ENCODE data around the gene UNKL. TPM values are rescaled to one million over a fixed set of nuclear protein-coding genes. Genes with fewer than 3 reads are reported as not detected.

UNKL gene
- polyA plus RNA-seq, 5 donors, result 16.5 to 25.1 (median 19.0) TPM

DNA sequence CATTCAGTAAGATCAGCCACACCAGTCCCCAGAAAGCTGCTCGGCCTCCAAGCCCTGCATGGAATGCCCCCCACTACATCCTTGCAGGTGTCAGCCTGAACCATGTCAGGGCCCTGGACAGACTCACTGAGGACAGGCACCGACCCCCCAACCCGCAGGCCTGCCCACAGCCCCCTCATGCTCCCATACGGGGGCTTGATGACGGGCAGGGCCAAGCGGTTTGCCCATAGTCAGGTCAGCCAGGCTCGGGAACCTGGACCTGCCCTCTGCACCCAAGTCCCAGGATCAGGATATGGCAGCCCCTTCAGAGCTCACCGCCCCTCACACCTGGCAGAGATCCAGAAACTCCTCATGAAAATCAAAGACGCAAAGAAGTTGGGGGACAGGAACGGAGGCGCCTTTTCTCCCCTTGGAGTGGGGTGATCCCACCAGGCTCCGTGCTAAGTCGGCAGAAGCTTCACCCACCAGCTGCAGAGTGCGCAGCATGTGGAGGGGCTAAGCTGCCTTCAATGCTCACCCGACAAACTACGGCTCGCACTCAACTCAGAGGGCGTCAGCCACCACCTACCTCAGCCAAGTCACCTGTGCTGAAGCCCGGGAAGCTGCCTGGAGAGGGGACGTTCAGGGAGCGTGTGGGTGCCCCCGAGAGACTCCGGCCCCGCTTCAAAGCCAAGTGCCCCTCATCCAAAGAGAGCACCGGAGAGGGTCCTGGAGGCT lies 36.3 kb downstream of the UNKL start:
- DNase-seq, result no peak

DNA sequence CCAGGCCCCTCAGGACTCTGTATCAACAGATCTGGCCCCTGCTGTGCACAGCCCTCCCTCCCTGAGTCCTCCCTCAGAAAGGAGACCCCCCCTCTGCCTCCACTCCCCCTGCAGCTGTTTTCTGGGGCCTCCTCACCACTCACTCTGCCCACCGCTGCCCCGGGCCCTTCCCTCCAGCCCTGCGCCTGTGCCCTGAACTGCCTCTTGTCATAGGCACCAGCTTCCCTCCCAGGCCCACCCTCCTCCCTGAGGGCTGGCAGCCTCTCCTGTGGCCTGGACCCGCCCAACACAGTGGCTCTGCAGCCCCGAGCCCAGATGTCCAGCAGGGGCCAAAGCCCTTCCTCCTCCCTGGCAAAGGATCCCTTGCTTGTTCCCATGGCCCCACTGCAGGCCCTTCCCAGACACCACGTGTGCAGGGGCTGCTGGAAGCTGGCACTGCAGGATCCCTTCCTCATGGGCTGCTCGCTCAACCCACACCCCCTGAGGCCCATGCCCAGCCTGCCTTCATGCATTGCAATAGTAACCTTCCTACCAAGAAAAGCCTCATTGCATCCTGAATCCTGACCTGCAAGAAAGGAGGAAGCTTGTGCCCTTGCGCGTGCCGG lies 37.0 kb downstream of the UNKL start:
- DNase-seq, result no peak

DNA sequence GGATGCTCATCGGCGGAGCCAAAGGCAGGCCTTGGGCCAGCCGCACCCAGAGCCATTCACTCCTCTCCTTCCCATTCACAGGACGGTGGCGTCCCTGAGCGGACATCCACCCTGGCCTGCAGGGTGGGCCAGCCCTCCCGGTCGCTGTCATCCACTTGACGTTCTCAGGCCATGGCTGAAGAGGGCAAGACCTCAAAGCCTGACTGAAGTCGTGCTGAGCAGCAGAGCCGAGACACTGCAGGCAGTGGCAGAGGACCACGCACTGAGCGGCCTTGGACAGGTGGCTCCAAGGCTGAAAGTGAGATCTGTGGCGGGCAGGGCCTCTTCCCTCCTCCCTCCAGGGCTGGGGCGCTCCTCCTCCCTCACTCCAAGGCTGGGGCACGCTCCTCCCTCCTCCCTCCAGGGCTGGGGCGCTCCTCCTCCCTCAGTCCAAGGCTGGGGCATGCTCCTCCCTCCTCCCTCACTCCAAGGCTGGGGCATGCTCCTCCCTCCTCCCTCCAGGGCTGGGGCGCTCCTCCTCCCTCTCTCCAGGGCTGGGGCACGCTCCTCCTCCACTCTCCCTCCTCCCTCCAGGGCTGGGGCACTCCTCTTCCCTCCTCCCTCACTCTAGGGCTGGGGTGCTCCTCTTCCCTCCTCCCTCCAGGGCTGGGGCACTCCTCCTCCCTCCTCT lies 38.6 kb downstream of the UNKL start:
- no peak for DNase-seq

DNA sequence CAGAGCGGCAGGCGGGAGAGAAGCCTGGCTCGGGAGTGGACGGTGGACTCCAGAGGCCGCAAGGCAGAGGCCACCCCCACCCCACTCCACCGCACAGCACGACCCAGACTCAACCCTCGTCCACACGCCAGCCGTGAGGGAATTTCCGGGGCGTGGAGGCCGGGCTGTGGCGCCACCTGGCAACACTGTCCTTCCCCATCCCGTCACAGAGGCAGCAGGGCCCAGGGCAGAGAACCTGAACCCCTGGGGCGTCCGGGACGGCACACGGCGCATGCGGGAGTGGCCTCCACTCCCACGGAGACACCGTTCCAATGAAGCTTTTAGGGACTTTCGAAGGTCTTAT lies 39.2 kb downstream of the UNKL start:
- no peak for DNase-seq

DNA sequence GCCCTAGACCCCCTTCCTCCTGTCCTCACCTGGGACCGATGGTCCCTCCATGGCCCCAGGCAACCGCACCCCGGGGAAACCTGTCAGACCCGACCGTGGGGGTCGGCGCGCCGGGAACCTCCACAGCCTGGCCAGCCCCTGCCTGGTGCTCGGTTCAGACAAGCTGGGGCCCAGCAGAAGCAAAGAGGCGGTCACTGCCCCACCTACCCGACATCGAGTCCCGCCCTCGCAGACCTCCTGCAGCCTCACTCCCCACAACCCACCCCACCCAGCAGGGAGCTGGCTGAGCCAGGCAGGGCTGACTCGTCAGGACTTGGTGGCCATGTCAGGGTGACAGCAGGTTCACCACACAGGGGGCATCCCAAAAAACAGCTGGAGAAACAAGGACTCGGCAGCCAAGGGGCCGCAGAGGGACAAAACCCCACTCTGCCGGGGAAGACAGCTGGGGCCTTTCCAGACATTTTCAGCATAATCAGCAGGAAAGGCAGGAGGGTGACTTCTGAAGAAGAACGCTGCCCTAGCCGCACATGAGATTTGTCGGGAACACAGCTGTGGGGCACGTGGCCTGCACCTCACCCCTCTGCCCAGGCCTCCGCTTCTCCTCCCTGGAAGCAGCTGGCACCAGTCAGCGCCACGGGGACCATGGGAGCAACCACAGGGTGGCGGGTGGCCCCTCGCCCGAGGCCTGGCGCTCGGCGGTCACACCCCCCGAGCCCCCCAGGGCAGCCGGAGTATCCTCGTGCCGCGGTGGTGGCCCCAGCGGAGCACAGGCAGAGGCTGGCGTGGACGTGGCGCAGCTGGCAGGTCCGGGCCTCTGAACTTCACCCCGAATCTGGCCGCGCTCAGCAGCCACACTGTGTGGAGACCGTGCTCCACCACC lies 39.8 kb downstream of the UNKL start:
- DNase-seq, result no peak

DNA sequence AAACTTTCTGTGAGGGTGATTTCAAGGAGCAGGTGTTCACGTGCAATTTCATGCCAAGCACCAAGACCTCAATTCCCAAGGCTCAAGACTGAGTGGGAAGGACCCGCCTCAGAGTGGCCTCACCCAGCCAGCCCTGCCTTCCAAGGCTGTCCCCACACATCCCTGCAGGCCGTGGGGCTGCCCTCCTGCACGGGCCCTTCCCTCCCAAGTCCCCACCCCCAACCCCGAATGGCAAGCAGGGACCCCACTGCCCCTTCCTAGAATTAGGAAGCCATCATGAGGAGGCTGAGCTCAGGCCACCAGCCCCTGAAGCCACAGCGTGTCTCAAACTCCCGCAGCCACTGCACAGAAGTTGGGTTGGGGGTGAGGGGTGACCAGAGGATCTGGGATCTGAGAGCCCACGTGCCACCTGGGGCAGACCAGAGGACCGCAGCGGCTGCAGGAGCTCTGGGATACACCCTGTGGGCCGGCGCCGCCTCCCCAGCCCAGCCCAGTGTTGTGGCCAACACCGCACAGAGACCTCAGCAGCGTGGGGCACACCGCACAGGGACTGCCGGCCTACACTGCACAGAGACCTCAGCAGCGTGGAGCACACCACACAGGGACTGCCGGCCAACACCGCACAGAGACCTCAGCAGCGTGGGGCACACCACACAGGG lies 42.1 kb downstream of the UNKL start:
- no peak for DNase-seq

DNA sequence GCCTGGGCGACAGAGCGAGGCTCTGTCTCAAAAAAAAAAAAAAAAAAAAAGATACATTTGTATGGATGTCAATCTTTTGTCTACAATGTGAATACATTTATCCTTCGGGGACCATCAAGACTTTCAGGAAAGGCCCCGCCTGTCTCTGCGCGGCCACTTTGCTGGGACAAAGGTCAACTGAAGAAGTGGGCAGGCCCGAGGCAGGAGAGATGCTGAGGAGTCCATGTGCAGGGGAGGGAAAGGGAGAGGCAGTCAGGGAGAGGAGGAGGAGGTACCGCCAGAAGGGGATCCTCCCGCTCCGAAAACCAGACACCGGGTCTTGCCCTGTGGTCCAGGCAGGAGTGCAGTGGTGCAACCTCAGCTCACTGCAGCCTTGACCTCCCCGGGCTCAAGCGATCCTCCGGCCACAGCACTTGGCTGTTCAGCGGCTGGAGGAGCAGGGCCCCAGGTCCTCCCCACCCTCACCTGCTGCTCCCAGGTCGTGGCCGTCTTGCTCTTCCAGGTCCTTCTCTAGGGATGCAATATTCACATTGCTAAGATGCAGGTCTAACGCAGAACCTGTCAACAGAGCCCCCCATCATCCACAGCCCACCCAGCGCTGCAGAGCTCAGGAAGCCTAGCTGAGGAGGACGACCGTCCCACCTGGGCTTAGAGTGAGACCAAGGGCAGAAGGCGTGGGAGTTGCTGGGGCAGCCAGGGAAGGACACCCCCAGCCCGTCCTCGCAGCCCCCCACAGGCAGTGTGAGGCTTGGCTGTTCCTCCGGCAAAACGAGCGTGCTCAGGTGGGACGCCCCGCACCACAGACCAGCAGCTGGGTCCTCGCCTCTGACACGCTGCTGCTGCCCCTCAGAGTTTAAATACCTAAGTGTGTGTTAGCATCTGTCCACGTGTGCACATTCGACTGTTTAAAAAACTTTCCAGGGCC lies 43.2 kb downstream of the UNKL start:
- DNase-seq, result no peak

DNA sequence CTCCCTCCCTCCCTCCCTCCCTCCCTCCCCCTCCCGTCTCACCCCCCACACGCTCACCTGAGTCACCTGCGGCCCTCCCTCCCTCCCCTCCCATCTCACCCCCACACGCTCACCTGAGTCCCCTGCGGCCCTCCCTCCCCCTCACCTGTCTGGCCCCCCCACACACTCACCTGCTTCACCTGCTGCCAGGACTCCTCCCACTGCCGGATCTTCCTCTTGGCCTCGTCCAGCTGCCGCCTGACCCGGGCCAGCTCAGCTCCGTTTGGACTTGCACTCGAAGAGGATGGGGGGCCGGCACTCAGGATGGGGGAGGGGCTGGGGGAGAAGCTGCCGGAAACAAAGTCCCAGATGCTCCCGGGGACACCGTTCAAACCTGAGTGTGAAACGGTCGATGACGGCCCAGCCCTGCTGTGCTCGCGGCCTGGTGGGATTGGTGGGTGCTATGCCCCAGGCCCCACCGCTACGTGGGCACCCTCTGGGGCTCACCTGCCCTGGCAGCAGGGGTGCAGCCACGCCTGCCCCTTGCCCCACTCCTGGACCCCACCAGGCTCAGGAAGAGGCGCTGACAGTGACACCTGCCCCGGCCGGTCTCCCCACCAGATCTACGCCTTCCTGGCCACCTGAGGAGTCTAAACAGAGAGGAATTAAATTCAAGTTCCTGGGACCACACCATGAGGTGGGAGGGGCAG lies 46.9 kb downstream of the UNKL start:
- no peak for DNase-seq

DNA sequence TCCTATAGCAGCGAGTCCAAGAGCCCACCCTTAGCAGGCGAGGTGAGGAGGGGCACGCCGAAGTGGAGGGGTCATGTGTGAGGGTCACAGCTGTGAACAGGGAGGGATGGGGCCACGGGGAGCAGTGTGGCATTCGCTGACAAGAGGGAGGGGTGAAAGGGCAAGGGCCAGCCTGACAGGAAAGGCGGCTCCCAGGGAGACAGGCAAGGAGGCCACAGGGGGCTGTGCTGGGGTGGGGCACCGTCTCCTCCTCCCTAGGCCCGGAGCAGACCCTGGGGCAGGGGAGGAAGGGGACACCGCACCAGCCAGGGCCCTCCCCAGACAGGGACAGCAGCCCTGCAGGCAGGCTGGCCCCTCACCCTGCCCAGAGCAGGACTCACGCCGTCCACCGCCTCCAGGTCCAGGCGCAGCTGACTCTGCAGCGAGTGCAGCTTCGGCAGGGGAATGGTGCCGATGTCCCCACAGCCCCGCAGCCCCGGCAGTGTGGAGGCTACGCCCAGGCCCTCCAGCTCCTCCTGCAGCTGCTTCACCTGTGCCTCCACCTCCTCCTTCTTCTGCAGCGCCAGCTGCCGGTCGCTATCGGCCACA lies 47.7 kb downstream of the UNKL start:
- DNase-seq, result no peak

DNA sequence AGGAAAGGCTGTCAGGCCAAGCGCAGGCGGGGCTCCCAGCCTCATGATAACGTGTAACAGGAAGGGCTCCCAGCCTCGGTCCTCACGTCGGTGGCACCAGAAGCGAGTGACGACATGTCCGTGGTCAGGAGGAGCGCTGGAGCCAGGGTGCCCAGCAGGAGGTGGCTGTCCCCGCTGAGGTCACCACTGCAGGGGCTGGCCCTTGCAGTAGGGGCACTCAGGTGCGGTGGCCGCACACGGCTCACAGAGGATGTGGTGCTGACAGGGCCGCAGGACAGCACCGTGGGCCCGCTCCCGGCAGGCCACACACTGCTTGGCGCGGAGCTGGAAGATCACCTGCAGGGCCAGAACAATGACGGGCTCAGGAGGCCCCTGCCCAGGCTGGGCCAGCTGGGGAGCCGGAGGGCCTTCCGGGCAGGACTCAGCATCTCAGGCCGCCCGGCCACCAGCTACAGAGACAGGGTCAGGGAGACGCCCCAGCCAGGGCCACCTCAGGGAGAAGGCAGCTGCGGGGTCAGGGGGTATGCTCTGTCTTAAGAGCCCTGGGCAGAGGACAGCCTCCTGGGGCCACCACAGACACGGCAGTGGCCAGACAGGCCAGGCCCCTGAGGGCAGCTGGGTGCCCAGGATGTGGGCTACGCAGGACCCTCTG lies 48.3 kb downstream of the UNKL start:
- DNase-seq, result no peak

DNA sequence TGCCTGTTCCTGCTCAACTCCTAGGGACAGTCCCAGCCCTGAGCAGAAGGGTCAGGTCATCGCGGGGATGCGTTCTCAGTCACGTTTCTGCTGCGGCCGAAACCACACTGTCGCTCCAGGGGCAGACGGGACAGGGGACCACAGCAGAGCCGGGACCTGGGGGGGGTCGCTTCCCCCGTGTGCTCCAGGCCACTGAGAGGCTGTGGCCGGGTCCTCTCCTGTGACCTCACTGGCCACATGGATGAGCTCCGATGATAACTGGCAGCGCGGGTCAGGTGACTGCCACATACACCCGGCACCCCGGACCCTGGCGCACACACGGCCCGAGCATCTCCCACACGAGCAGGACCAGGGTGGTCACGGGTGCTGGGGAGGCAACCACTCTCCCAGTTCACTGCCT lies 50.0 kb downstream of the UNKL start:
- no peak for DNase-seq

DNA sequence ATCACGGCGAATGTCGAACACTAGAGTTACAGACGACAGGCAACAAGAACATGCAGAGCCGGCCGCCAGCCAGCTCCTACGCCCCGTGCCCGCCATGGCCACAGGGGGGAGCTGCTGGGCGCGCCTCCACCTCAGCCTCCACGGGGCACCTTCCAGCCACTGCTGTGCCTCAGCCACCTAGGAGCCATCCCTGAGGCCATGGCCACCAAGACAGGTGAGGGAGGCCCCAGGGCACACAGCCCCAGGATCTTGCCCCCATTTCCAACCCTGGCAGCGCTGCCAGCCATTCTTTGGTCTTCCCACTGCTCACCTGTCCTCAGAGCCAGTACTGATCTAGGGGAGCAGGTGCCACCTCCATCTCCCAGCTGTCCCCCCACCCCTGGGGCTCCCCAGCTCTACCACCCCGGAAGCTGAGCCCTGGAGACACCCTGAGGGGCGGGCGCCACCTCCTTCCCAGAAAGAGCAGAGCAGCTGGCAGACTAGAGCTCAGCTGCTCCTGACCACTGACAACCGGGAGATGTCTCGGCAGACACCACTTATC lies 50.9 kb downstream of the UNKL start:
- no peak for DNase-seq

DNA sequence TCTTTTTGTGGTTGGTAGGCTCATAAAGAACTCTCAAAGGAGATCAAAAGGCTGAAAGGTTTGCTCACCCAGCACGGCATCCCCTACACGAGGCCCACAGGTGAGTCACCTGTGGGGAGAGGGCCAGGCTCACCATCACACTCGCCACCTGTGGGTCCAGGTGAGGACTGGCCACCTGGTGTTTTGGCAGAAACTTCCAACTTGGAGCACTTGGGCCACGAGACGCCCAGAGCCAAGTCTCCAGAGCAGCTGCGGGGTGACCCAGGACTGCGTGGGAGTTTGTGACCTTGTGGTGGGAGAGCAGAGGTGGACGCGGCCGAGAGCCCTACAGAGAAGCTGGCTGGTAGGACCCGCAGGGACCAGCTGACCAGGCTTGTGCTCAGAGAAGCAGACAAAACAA lies 51.7 kb downstream of the UNKL start:
- no peak for DNase-seq

DNA sequence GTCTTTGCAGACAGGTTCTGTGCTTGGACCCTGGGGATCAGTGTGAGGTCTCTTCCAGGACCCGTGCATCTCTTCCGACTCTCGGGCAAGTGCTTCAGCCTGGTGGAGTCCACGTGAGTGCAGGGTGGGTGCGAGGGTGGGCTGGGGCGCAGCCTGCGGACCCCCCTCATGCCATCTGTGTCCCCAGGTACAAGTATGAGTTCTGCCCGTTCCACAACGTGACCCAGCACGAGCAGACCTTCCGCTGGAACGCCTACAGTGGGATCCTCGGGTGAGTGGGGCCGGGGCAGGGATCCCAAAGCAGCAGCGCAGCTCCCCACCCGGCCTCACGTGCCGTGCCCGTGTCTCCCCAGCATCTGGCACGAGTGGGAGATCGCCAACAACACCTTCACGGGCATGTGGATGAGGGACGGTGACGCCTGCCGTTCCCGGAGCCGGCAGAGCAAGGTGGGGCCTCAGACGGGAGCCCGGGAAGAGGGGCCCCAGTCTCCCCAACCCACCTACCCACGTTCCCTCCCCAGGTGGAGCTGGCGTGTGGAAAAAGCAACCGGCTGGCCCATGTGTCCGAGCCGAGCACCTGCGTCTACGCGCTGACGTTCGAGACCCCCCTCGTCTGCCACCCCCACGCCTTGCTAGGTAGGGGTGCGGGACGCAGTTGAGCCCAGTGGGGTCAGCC lies 52.7 kb downstream of the UNKL start:
- DNase-seq, result no peak

DNA sequence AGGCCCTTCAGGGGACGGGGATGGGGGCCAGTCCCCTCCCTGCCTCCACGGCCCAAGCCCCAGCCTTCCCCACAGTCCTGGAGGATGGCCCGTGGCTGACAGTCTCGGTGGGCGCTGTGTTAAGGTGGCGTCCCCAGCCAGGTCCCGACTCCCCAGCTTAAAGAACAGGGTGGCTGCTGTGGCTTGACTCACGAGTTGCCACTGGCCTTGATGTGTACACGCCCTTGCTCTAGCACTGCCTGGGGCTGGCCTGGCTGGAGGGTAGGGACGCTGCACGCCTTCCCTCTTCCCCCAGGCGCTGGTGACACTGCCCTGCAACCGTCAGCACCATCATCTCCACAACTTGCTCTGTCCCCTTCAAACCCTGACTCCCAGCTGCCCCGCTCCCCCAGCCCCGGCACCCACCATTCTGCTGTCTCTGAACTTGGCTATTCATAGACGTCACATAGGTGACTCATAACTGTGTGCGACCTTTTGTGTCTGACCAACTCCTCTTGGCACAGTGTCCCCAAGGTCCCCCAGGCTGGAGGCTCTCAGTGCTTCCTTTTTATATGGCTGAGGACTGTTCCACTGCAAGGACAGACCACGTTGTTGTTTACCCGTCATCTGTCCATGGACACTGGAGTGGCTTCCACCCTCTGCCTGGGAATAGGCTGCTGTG lies 56.5 kb downstream of the UNKL start:
- DNase-seq, result no peak

DNA sequence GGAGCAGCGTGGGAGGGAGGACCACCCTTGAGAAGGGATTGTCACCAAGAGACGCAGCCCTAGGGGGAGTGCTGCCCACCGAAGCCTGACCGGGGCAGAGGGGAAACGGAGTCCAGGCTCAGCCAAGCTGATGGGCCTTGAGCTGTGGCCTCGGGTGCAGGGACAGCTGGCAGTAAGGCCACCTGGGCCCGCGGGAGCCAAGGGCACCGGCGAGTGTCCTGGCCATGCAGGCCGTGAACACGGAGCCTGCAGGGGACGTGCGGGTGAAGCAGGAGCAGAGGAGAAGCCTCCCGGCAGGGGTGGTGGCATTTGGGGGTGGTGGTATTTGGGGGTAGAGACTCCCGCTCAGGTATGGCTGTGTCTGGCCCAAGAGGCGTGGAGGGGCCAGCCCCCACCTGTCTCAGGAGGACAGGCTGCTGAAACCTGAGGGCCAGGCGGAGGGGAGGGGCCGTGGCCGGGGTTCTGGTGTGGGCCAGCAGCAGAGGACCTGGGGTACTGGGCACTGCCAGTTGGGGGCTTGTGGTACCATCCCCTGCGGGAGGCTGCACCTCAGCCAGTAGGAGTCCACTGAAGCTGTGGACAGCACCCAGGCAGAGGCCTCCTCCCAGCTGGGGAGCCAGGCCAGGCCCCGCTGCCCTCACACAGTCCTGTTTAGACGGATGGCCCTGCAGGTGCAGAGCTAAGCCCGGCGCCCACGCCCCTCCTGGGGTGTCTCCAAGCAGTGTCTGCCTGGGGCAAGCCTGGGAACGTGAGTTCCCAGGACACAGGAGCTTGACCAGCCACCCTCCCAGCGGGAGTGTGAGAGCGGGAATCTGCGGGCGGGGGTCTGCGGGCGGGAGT lies 58.2 kb downstream of the UNKL start:
- DNase-seq, result no peak

DNA sequence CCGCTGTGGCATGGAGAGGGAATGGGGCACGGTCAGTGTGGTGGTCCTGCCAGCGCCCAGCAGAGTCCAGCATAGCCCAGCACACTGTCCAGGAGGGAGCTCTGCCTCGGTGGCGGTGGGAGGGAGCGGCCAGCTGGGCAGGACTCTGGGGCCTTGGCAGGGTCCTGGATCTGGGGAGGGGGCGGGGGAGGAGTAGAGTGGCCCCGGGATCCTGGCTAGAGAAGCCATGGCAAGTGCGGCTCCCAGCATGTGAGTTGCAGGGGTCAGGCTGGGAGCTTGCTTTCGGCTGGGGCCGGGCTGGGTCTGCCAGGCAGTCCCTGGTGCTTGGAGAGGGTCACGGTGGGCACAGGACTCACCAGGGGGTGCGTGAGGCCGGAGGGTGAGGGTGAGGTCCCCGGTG lies 58.9 kb downstream of the UNKL start:
- no peak for DNase-seq

Measured in right lung (tissue), 5 donors.